Forelimb muscle (tissue), 1 donor: ENCODE measurements around the gene WDR72. TPM values are rescaled to one million over a fixed set of nuclear protein-coding genes. Genes with fewer than 3 reads are reported as not detected.

ENCODE experiments used
- DNase-seq: peaks from one replicate; pipeline ENCODE4 v3.0.0-alpha.2; 2013; ENCODE audit warnings: low read depth
- polyA plus RNA-seq: library from polyadenylated mRNA; unstranded; fragments of 120-200 nt; gene quantifications from one replicate; pipeline ENCODE4 v1.2.1, GENCODE V29; 2013; ENCODE audit not compliant: insufficient read length

WDR72 gene
- polyA plus RNA-seq, 1 donor: 0.25 TPM

DNA sequence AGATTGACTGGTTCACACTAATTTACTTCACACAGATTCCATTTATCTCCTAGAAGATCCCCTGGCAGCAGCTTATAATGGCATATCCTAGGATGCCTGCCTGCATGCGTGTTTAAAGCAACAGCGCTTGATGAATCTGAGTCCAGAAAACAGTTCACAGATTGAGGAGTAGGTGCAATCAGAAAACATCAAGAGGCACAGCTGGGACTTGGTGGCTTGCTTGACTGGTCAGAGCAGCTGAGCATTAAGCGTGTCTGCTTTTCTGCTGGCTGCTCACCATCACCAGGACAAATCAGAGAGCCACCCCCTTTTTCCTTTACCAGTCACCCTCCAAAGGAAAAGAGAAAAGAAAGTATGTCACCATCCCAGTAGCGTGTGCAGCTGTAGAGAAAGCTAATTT is 223.6 kb downstream of the WDR72 start:
- no peak for DNase-seq

DNA sequence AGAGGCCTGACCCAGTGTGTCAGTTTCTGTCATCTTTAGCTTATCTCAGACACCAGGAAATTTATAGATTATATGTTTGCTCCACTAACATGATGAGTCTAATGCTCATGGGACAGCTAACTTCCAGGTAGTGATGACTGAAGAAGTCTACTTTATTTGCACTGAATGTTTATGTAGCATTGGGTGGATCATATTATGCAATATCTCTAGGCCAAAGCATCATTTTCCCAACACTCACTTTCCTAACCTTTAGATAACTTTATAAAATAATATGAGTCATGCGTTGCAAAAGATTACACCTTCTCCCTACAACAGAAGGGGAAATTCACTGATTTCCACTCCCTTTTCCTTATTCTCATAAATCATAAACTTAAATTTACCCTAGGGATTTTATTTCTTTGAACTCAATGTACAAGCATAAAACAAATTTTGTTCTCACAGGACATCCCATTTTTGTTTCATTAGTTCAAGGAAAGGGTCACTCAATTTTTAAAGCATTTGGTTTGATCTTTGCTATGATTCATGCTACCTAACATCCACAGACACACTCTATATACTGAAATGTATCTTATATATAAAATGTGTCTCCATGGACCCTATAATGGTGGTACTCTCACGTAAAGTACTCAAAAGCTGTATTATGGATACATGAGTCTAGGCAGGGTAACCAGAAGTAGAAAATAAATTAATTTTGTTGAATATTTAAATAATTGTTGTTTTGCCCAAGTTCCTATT is 225.2 kb downstream of the WDR72 start:
- no peak for DNase-seq

DNA sequence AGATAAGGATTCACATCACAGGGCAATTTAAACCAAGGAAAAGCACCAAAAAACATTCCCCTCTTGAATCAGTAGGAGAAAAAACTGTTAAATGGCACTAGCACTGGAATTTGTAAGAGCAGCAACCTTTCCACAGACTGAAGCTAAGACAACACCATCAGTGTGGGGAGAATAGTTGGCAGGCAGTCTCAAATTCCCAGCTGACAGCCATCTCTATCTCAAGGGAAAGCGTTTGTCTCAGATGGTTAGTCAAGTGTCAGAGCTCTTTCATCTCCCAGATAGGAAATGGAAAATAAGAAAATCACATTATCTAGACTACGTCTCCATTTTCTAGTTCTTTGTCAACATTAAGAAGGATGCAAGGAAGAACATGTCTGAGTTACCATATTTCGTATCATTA is 228.7 kb downstream of the WDR72 start:
- no peak for DNase-seq

GRCh38 chr15:53527996-53528395 is 231.5 kb downstream of the WDR72 start:
- DNase-seq: no peak

- DNase-seq: no peak
Measured at GRCh38 chr15:53525894-53526293, 233.6 kb downstream of the WDR72 start.

- DNase-seq: no peak
Measured at GRCh38 chr15:53522991-53523390, 236.5 kb downstream of the WDR72 start.

- DNase-seq: no peak
Measured at GRCh38 chr15:53520996-53521395, 238.5 kb downstream of the WDR72 start.

DNA sequence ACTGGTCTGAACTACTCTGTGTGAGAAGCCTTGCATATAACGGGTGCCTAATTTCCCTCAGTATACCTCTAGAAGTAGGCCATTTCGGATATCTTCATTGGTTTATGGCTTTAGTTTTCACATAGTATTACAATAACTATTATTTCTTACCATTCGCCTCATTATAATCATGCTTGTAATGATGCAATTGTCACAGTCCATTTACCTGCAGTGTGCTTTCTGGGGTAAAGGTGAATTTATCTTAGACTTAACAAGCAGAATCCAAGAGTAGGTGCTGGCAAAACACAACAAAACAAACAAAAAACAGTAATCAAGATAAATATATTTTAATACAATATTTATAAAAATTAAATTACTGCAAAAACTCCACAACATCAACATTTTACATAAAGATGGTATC is 246.0 kb downstream of the WDR72 start:
- DNase-seq: no peak

DNA sequence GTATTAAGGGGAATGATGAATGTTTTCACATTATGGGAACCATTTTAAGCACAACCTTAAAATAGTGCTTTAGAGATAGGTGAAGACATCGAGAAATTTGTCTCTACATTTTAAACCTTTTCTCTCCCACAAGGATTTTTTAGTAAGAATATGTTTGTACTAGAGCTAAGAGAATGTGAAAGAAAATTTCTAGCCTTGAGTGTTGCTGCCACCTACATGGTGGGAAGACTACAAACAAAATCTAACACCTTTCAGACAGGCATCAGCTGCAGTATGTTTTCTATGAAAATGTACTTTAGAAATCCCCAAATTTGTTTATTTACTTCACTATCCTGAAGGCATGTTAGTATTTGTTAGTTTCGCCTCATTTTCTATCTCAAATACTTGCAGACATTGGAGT is 247.4 kb downstream of the WDR72 start:
- no peak for DNase-seq

- DNase-seq: no peak
Measured at GRCh38 chr15:53511175-53511574, 248.3 kb downstream of the WDR72 start.

DNA sequence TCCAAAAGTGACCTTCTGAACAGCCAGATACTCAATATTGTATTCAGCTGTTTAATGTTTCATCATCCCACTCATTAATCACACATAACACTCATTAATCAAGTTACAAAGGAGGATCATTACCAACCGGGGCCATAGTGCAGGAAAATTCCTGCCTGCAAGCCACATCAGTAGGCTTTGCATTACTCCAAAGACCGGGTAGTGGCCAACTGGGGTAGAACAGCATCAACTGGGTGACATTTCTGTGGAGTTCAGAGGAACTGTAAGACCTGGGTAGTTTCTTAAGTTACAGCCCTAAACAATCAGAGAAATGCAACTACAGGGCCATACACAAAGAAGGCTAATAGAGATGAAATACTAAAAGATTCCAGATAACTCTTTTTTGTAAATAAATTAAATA is 253.1 kb downstream of the WDR72 start:
- no peak for DNase-seq

GRCh38 chr15:53498996-53499395 is 260.5 kb downstream of the WDR72 start:
- DNase-seq: no peak

DNA sequence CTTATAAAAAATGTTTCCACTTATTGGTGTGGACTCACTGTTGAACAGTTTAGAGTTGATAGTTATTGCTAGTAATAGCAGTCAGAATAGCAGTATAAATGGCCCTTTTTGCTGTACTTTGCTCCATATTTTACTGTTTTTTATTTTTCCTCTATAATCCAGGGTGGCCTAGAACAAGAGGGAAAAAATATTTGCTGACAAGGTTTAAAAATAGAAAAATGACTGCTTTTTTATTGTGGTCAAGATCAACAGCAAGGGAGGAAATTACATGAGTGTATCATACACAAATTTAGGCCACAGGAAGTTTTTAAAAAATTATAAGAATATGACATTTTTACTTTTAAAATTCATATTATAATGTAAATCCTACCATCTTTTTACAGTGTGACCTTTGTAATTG is 269.1 kb downstream of the WDR72 start:
- no peak for DNase-seq

- DNase-seq: no peak
Measured at GRCh38 chr15:53482055-53482454, 277.4 kb downstream of the WDR72 start.

DNA sequence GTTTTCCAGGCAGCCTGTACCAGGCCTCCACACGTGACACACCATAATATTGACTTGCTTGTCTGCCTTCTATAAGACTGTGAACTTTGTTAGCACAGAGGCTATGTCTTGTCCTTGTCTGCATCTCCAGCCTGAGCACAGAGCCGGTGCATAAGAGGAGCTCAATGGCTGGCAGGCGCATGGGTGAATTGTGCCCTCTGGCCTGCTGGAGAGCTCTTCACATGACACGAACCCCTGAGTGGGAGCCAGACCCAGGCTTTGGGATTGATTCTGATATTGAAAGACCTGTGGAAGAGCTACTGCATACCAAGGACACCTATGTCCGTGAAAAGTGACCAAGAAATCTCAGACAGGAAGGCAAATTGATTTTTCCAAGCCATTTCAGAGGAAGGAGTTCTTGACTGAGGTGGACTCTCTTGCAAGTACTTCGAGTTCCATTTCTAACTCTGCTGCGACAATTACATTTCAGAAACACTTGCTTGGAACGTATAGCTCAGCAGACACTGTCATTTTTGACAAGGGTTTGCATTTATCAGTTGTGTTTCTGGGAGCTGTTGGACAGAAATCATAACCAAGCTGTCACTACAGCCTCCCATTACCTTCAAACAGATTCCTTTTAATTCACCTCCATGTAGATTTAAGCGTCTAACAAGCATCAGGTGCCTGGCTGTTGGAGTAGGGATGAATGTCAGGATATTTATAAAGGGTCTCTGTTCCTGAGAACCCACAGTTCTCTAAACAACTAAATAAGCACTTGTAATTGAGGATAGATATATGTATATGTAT is 281.3 kb downstream of the WDR72 start:
- DNase-seq: no peak

GRCh38 chr15:53473886-53474285 is 285.6 kb downstream of the WDR72 start:
- DNase-seq: no peak

GRCh38 chr15:53473435-53473834 is 286.0 kb downstream of the WDR72 start:
- no peak for DNase-seq

- no peak for DNase-seq
Measured at GRCh38 chr15:53472883-53473282, 286.6 kb downstream of the WDR72 start.

DNA sequence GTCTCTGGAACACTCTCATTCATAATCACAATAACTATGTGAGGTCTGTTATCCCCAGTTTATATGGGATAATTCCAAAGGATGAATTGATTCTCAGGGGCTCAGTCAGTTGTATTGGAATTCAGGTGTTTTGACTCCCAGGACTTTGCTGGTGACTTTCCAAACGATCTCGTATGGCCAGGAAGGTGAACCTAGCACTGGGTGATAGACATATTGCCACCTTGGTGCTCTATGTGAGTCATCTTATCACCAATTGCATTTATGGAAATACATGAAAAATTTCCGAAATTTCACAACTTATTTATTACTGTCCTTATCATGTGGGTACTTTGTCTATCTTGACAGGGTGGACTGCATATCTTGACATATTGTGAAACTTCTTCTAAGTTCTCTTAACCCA is 287.3 kb downstream of the WDR72 start:
- DNase-seq: no peak

DNA sequence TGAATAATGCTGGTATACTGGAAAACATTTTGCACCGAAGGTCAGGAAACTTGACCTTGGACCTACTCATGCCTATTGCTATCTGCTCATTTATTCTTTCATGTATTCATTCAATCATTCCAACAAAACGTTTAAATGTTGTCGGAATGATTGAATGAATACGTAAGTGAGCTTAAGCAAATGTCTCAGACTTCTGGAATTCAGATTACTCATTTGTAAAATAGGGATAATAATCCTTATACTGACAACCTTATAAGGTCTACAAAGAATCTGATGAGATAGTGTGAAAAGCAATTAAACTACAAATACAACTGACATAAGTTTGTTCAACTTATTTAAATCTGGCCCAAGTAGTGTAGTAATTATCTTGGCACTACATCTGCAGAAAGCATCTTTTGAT is 288.7 kb downstream of the WDR72 start:
- no peak for DNase-seq

DNA sequence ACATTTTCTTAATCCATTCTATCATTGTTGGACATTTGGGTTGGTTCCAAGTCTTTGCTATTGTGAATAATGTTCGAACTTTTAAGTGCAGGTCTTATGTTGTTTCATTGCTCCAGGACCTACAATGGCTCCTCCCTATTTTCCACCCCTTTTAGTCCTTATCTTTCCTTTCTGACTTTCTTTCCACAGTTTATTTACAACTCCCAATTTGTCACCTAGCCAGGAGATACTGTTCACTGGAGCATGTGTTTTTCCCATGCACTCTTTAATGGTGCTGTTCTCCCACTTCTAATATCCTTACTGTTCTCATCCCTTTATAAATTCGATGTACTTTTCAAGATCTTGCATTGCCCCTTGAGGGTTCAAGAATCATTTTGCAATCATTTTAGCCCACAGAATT is 290.0 kb downstream of the WDR72 start:
- DNase-seq: no peak
